Suppressor macrophage (primary cell): ENCODE data around the gene DPYD.

Source experiments
- DNase-seq, 4 experiments: peaks; one replicate each; pipeline ENCODE4 v3.0.0-alpha.2; 2020 to 2022

DPYD gene

GRCh38 chr1:97906567-97907241 is 14.1 kb downstream of the DPYD start:
- DNase-seq: peak; percentile 57 to 85 (median 75)

GRCh38 chr1:97905141-97905940 is 15.5 kb downstream of the DPYD start:
- DNase-seq: no peak

- peak; percentile 17 to 75 (median 48) for DNase-seq
These were observed 16.3 kb downstream of the DPYD start for GRCh38 chr1:97904534-97904933.

- no peak for DNase-seq
These were observed 17.2 kb downstream of the DPYD start for GRCh38 chr1:97903626-97904025.

GRCh38 chr1:97902067-97902466 is 18.8 kb downstream of the DPYD start:
- DNase-seq: no peak

GRCh38 chr1:97901017-97901658 is 19.7 kb downstream of the DPYD start:
- DNase-seq: peak; percentile 34 to 87 (median 64)

- no peak for DNase-seq
These were observed 21.9 kb downstream of the DPYD start for GRCh38 chr1:97898948-97899347.

- DNase-seq: peak in 1 of 4 experiments; percentile 20
These were observed 25.6 kb downstream of the DPYD start for GRCh38 chr1:97895278-97895677.

GRCh38 chr1:97893844-97894243 is 27.0 kb downstream of the DPYD start:
- DNase-seq: no peak

- DNase-seq: no peak
These were observed 34.6 kb downstream of the DPYD start for GRCh38 chr1:97886199-97886598.

GRCh38 chr1:97883823-97884222 is 37.0 kb downstream of the DPYD start:
- DNase-seq: no peak

GRCh38 chr1:97877307-97877706 is 43.5 kb downstream of the DPYD start:
- no peak for DNase-seq

GRCh38 chr1:97875996-97876395 is 44.8 kb downstream of the DPYD start:
- DNase-seq: no peak

- DNase-seq: no peak
These were observed 50.2 kb downstream of the DPYD start for GRCh38 chr1:97870589-97870988.

- no peak for DNase-seq
These were observed 51.4 kb downstream of the DPYD start for GRCh38 chr1:97869441-97869840.

- DNase-seq: no peak
These were observed 53.7 kb downstream of the DPYD start for GRCh38 chr1:97867127-97867526.

GRCh38 chr1:97864615-97865014 is 56.2 kb downstream of the DPYD start:
- DNase-seq: no peak

- DNase-seq: no peak
These were observed 67.6 kb downstream of the DPYD start for GRCh38 chr1:97853221-97853620.

- peak; percentile 48 to 90 (median 72) for DNase-seq
These were observed 71.2 kb downstream of the DPYD start for GRCh38 chr1:97849345-97850340.

- no peak for DNase-seq
These were observed 75.0 kb downstream of the DPYD start for GRCh38 chr1:97845805-97846204.

- DNase-seq: no peak
These were observed 76.2 kb downstream of the DPYD start for GRCh38 chr1:97844552-97845089.

GRCh38 chr1:97841338-97841737 is 79.5 kb downstream of the DPYD start:
- DNase-seq: peak in 2 of 4 experiments; percentile 18 to 19
